Measurements from ENCODE around the gene SRGAP2C.
"Not testable (repeated sequence)": the region's sequence is repeated elsewhere in the genome, so short reads cannot be mapped to it uniquely, and the experiment has no call there.

- TF ChIP-seq, protein P1, sequence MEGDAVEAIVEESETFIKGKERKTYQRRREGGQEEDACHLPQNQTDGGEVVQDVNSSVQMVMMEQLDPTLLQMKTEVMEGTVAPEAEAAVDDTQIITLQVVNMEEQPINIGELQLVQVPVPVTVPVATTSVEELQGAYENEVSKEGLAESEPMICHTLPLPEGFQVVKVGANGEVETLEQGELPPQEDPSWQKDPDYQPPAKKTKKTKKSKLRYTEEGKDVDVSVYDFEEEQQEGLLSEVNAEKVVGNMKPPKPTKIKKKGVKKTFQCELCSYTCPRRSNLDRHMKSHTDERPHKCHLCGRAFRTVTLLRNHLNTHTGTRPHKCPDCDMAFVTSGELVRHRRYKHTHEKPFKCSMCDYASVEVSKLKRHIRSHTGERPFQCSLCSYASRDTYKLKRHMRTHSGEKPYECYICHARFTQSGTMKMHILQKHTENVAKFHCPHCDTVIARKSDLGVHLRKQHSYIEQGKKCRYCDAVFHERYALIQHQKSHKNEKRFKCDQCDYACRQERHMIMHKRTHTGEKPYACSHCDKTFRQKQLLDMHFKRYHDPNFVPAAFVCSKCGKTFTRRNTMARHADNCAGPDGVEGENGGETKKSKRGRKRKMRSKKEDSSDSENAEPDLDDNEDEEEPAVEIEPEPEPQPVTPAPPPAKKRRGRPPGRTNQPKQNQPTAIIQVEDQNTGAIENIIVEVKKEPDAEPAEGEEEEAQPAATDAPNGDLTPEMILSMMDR (IDR thresholded peaks at IDR 0.05) = not testable (repeated sequence)
- not testable (repeated sequence) for TF ChIP-seq POLR2A (IDR thresholded peaks at IDR 0.05)
Measured at GRCh38 chr1:121399193-121399592, 214.4 kb downstream of the SRGAP2C start.
